ENCODE measurements around the gene STAB2. TPM values are rescaled to one million over a fixed set of nuclear protein-coding genes. Genes with fewer than 3 reads are reported as not detected.

STAB2 gene
- polyA plus RNA-seq, 1 of the 3 experiments (the other 2 are of a cell fraction), result not detected

- TF ChIP-seq, protein P1, sequence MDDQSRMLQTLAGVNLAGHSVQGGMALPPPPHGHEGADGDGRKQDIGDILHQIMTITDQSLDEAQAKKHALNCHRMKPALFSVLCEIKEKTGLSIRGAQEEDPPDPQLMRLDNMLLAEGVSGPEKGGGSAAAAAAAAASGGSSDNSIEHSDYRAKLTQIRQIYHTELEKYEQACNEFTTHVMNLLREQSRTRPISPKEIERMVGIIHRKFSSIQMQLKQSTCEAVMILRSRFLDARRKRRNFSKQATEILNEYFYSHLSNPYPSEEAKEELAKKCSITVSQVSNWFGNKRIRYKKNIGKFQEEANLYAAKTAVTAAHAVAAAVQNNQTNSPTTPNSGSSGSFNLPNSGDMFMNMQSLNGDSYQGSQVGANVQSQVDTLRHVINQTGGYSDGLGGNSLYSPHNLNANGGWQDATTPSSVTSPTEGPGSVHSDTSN (IDR thresholded peaks at IDR 0.05), result no peak
- TF ChIP-seq TAF1 (IDR thresholded peaks at IDR 0.05; ENCODE audit: borderline replicate concordance, low read depth, low read length), result no peak
- no peak for TF ChIP-seq GATA2 (CRISPR knock-in tag; IDR thresholded peaks at IDR 0.05)
- TF ChIP-seq NFIC (IDR thresholded peaks at IDR 0.05; ENCODE audit: borderline replicate concordance), result no peak
- TF ChIP-seq MXI1 (IDR thresholded peaks at IDR 0.05; ENCODE audit: low read depth, low read length), result no peak
- TF ChIP-seq, protein P2, sequence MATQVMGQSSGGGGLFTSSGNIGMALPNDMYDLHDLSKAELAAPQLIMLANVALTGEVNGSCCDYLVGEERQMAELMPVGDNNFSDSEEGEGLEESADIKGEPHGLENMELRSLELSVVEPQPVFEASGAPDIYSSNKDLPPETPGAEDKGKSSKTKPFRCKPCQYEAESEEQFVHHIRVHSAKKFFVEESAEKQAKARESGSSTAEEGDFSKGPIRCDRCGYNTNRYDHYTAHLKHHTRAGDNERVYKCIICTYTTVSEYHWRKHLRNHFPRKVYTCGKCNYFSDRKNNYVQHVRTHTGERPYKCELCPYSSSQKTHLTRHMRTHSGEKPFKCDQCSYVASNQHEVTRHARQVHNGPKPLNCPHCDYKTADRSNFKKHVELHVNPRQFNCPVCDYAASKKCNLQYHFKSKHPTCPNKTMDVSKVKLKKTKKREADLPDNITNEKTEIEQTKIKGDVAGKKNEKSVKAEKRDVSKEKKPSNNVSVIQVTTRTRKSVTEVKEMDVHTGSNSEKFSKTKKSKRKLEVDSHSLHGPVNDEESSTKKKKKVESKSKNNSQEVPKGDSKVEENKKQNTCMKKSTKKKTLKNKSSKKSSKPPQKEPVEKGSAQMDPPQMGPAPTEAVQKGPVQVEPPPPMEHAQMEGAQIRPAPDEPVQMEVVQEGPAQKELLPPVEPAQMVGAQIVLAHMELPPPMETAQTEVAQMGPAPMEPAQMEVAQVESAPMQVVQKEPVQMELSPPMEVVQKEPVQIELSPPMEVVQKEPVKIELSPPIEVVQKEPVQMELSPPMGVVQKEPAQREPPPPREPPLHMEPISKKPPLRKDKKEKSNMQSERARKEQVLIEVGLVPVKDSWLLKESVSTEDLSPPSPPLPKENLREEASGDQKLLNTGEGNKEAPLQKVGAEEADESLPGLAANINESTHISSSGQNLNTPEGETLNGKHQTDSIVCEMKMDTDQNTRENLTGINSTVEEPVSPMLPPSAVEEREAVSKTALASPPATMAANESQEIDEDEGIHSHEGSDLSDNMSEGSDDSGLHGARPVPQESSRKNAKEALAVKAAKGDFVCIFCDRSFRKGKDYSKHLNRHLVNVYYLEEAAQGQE (IDR thresholded peaks at IDR 0.05; ENCODE audit: low read depth, low read length), result no peak
- no peak for TF ChIP-seq MAX (IDR thresholded peaks at IDR 0.05; ENCODE audit: low read depth)
Measured at GRCh38 chr12:103751171-103751570, 164.1 kb downstream of the STAB2 start (continued).

DNA sequence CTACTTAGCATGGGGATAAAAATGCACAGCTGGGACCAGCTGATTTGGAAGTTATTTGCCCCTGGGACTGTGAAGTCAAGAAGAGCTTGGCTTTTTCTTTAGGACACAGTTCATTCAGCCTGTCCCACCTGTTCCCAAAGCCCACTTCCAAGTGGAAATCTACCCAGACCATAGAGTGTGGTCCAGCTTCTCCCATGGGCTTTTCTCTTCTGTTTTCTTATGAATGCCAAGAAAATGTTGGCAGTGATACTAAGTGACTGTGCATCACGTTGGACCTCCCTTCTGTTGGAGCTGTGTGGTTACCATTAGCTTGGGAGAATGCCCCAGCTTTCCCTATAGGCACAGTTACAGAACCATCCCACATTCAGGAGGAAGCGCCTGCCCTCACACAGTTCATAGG lies 164.5 kb downstream of the STAB2 start:
- no peaks in the 10 kb centered on the region for H3K9me3 ChIP-seq
- POLR2A ChIA-PET, result no interaction called here
- no peak overlapping the region for H3K27ac ChIP-seq (ENCODE audit: low read depth in 2 of 2, low read length in 1 of 2)
- no peaks in the 10 kb centered on the region for H3K79me2 ChIP-seq (ENCODE audit: insufficient read depth)
- no peak overlapping the region for H3K4me3 ChIP-seq (ENCODE audit: low read depth in 2 of 2, low read length in 1 of 2)
- no peak overlapping the region for H3K9ac ChIP-seq
- H3K4me1 ChIP-seq (ENCODE audit: control insufficient read depth in 1 of 2, insufficient read depth in 2 of 2, low read depth in 1 of 2, low read length in 1 of 2), result no peaks in the 10 kb centered on the region
- DNase-seq, result no peak
- no peak overlapping the region for H3K4me2 ChIP-seq
- 50% methylated on average over 2 of the region's 2 CpGs for WGBS (ENCODE audit: low lambda C conversion rate)
- CTCF ChIA-PET, result interaction anchor here (0.8 to 1.4 kb wide), 5 partner anchors 15 to 177 kb away, joined by 3 to 5 read pairs (median 3); no protein-coding TSS in a partner anchor
- no peaks in the 10 kb centered on the region for H3K36me3 ChIP-seq (replicated peaks in 1 of 2; ENCODE audit: control insufficient read depth in 1 of 2, insufficient read depth in 2 of 2, low read length in 1 of 2)
- H3F3A ChIP-seq (replicated peaks; ENCODE audit: insufficient read depth), result no peaks in the 10 kb centered on the region
- no peaks in the 10 kb centered on the region for H3K27me3 ChIP-seq (ENCODE audit: insufficient read depth)
- H4K20me1 ChIP-seq (ENCODE audit: insufficient read depth), result no peaks in the 10 kb centered on the region
- no peak for TF ChIP-seq TCF12 (IDR thresholded peaks at IDR 0.05)
- TF ChIP-seq FOXM1 (IDR thresholded peaks at IDR 0.05; ENCODE audit: low read depth), result no peak
- TF ChIP-seq RAD21 (IDR thresholded peaks at IDR 0.05; ENCODE audit: low read length), result no peak
- no peak for TF ChIP-seq ZBTB33 (IDR thresholded peaks at IDR 0.05; ENCODE audit: borderline replicate concordance, low read depth)
- no peak for TF ChIP-seq CTCF (IDR thresholded peaks at IDR 0.05)
- TF ChIP-seq TEAD4 (IDR thresholded peaks at IDR 0.05; ENCODE audit: borderline replicate concordance, insufficient read depth), result no peak
- TF ChIP-seq POLR2AphosphoS5 (IDR thresholded peaks at IDR 0.05; ENCODE audit: low read depth, low read length), result no peak
- TF ChIP-seq SIN3A (IDR thresholded peaks at IDR 0.05; ENCODE audit: borderline replicate concordance, low read depth, low read length), result no peak
- TF ChIP-seq CHD2 (IDR thresholded peaks at IDR 0.05; ENCODE audit: low read length, partially characterized antibody), result no peak
- TF ChIP-seq RCOR1 (IDR thresholded peaks at IDR 0.05; ENCODE audit: low read length), result no peak
- no peak for TF ChIP-seq NRF1 (IDR thresholded peaks at IDR 0.05; ENCODE audit: low read depth, low read length)
- no peak for TF ChIP-seq RFX5 (IDR thresholded peaks at IDR 0.05; ENCODE audit: low read length)
- no peak for TF ChIP-seq RXRA (IDR thresholded peaks at IDR 0.05; ENCODE audit: borderline replicate concordance, low read depth)
- TF ChIP-seq YY1 (IDR thresholded peaks at IDR 0.05; ENCODE audit: low read depth), result no peak
- TF ChIP-seq GATA2 (CRISPR knock-in tag; IDR thresholded peaks at IDR 0.05), result no peak
- TF ChIP-seq, protein P3, sequence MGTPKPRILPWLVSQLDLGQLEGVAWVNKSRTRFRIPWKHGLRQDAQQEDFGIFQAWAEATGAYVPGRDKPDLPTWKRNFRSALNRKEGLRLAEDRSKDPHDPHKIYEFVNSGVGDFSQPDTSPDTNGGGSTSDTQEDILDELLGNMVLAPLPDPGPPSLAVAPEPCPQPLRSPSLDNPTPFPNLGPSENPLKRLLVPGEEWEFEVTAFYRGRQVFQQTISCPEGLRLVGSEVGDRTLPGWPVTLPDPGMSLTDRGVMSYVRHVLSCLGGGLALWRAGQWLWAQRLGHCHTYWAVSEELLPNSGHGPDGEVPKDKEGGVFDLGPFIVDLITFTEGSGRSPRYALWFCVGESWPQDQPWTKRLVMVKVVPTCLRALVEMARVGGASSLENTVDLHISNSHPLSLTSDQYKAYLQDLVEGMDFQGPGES (IDR thresholded peaks at IDR 0.05; ENCODE audit: low read depth, low read length), result no peak
- H2AFZ ChIP-seq (ENCODE audit: low read depth), result no peak overlapping the region
- no peaks in the 10 kb centered on the region for H3K9me2 ChIP-seq

Data from SK-N-SH (cell line).